Keratinocyte (primary cell): ENCODE measurements around the gene PLB1. TPM values are rescaled to one million over a fixed set of nuclear protein-coding genes. Genes with fewer than 3 reads are reported as not detected.

Experiments used
- DNase-seq: peaks from one replicate; pipeline ENCODE4 v3.0.0-alpha.2; 2011; ENCODE audit warnings: low read depth, missing footprints, low spot score
- FAIRE-seq: peaks from 2 replicates; lab custom pipeline; 2011; peaks lifted over from hg19 to GRCh38; lab: Jason Lieb, UNC
- H2AFZ ChIP-seq: 2 replicates; pipeline ENCODE4 v1.6.0; 2012; ENCODE audit warnings: low read length, control low read depth, inconsistent platforms; ENCODE audit not compliant: control insufficient read depth
- H3K27ac ChIP-seq: 2 replicates; pipeline ENCODE4 v1.5.1; 2011; ENCODE audit warnings: low read length; ENCODE audit not compliant: control insufficient read depth, insufficient read depth
- H3K27me3 ChIP-seq: 3 replicates; pipeline ENCODE4 v1.6.0; 2011; ENCODE audit warnings: low read length; ENCODE audit not compliant: control insufficient read depth, insufficient read depth; ENCODE audit errors: extremely low read depth
- H3K36me3 ChIP-seq, 2 experiments: 2 replicates in 1 of 2; 3 replicates in 1 of 2; pipeline ENCODE4 v1.5.1; 2011; ENCODE audit warnings: low read length in 2 of 2, mild to moderate bottlenecking in 1 of 2; ENCODE audit not compliant: control insufficient read depth in 2 of 2, insufficient read depth in 2 of 2; ENCODE audit errors: extremely low read depth in 1 of 2
- H3K4me1 ChIP-seq: 3 replicates; pipeline ENCODE4 v1.5.1; 2011; ENCODE audit warnings: low read length; ENCODE audit not compliant: control insufficient read depth, insufficient read depth; ENCODE audit errors: extremely low read depth
- H3K4me2 ChIP-seq: 3 replicates; pipeline ENCODE4 v1.6.0; 2011; ENCODE audit warnings: low read depth, low read length; ENCODE audit not compliant: control insufficient read depth, insufficient read depth; ENCODE audit errors: extremely low read depth
- H3K4me3 ChIP-seq, 3 experiments: fragments of 200-600 bp in 1 of 3; sonication (generic) in 1 of 3; 2 replicates in 2 of 3; 3 replicates in 1 of 3; pipeline ENCODE4 v1.5.1; 2011 to 2016; ENCODE audit warnings: low read length in 3 of 3, mild to moderate bottlenecking in 3 of 3, control low read depth in 2 of 3, inconsistent platforms in 1 of 3, low read depth in 1 of 3, mixed read lengths in 1 of 3, mixed run types in 1 of 3, moderate library complexity in 1 of 3; ENCODE audit not compliant: control insufficient read depth in 2 of 3, insufficient read depth in 2 of 3; ENCODE audit errors: extremely low read depth in 1 of 3
- H3K79me2 ChIP-seq: 2 replicates; pipeline ENCODE4 v1.6.0; 2012; ENCODE audit warnings: low read length; ENCODE audit not compliant: control insufficient read depth, insufficient read depth
- H3K9ac ChIP-seq: 3 replicates; pipeline ENCODE4 v1.6.0; 2011; ENCODE audit warnings: low read length; ENCODE audit not compliant: control insufficient read depth, insufficient read depth; ENCODE audit errors: extremely low read depth
- H3K9me1 ChIP-seq: 3 replicates; pipeline ENCODE4 v1.6.0; 2011; ENCODE audit warnings: low read length; ENCODE audit not compliant: control insufficient read depth, insufficient read depth; ENCODE audit errors: extremely low read depth
- H3K9me3 ChIP-seq: 2 replicates; pipeline ENCODE4 v1.5.1; 2012; ENCODE audit warnings: low read depth, low read length; ENCODE audit not compliant: control insufficient read depth
- H4K20me1 ChIP-seq: 3 replicates; pipeline ENCODE4 v1.6.0; 2011; ENCODE audit warnings: low read length; ENCODE audit not compliant: control insufficient read depth, insufficient read depth; ENCODE audit errors: extremely low read depth
- EZH2 ChIP-seq: IDR thresholded peaks from one replicate; pipeline ENCODE4 v1.6.1; 2012; ENCODE audit warnings: inconsistent platforms, mild to moderate bottlenecking, low read length, moderate library complexity
- dilution Hi-C: fragments of 300-500 bp; cut with MboI; formaldehyde crosslinking; loops from one replicate; pipeline ENCODE4 v1.7.0; 2020; ENCODE audit warnings: low sequenced_read_pairs; ENCODE audit not compliant: extremely low pct_ligation_motif_present
- polyA plus RNA-seq, 5 experiments: library from polyadenylated mRNA; depleted of rRNA in 3 of 5; stranded (reverse) in 3 of 5; stranded (forward) in 1 of 5; unstranded in 1 of 5; fragments of >200 nt; gene quantifications; 1 replicate in 1 of 5; 2 replicates in 3 of 5; 3 replicates in 1 of 5; pipeline versions ENCODE4 v1.2.1 to v1.2.3, GENCODE V29; 2011 to 2012; ENCODE audit warnings: missing spikeins in 2 of 5, low read depth in 1 of 5, low replicate concordance in 1 of 5
- TF ChIP-seq, protein P1 (sequence below), 3 experiments: IDR thresholded peaks in 1 of 3; conservative IDR thresholded peaks in 1 of 3; optimal IDR thresholded peaks in 1 of 3; 2 replicates in 2 of 3; 3 replicates in 1 of 3; pipeline versions ENCODE3 to v1.5.1; 2011; ENCODE audit warnings: low read length in 3 of 3, mild to moderate bottlenecking in 3 of 3, moderate library complexity in 2 of 3, control low read depth in 1 of 3, inconsistent platforms in 1 of 3; ENCODE audit not compliant: insufficient read depth in 2 of 3; ENCODE audit errors: extremely low read depth in 1 of 3

PLB1 gene
- polyA plus RNA-seq, 1 donor (not counting 4 experiments of a cell fraction or from before 2014, with no cell fraction given): 6.7 TPM

DNA sequence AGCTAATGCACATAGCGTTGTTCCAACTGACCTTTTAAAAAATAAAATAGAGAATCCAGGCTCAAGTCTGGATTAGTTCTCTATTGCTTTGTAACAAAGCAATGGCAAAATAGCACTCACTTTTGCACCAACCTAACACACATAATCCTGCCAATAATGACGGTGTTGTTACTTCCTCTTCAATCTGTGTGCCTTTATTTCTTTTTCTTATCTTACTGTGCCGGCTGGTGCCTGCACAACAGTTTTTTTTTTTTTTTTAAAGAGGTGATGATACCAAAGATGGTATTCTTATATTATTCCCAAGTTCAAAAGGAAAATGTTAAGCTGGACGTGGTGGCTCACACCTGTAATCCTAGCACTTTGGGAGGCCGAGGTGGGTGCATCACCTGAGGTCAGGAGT is 3.4 kb downstream of the PLB1 start:
- no peak for DNase-seq
- Histone ChIP-seq H3K79me2 (no peaks in the 10 kb centered on the region), H3K9me3 (no peaks in the 10 kb centered on the region), H3K4me2 (no peak overlapping the region), H4K20me1 (no peaks in the 10 kb centered on the region), H3K4me3 (no peak overlapping the region), H3K4me1 (no peaks in the 10 kb centered on the region), H3K9me1 (no peaks in the 10 kb centered on the region), H2AFZ (no peak overlapping the region), H3K36me3 (no peaks in the 10 kb centered on the region), H3K27ac (no peak overlapping the region), H3K9ac (no peak overlapping the region), H3K27me3 (no peaks in the 10 kb centered on the region)
- dilution Hi-C loops: no loop called here
- FAIRE-seq: no peak
- no peak for TF ChIP-seq EZH2
- TF ChIP-seq, protein P1, sequence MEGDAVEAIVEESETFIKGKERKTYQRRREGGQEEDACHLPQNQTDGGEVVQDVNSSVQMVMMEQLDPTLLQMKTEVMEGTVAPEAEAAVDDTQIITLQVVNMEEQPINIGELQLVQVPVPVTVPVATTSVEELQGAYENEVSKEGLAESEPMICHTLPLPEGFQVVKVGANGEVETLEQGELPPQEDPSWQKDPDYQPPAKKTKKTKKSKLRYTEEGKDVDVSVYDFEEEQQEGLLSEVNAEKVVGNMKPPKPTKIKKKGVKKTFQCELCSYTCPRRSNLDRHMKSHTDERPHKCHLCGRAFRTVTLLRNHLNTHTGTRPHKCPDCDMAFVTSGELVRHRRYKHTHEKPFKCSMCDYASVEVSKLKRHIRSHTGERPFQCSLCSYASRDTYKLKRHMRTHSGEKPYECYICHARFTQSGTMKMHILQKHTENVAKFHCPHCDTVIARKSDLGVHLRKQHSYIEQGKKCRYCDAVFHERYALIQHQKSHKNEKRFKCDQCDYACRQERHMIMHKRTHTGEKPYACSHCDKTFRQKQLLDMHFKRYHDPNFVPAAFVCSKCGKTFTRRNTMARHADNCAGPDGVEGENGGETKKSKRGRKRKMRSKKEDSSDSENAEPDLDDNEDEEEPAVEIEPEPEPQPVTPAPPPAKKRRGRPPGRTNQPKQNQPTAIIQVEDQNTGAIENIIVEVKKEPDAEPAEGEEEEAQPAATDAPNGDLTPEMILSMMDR (optimal IDR thresholded peaks at IDR 0.05 in 1 of 3, IDR thresholded peaks at IDR 0.05 in 1 of 3, conservative IDR thresholded peaks at IDR 0.05 in 1 of 3; ENCODE audit: extremely low read depth in 1 of 3, insufficient read depth in 2 of 3, low read length in 3 of 3): no peak

DNA sequence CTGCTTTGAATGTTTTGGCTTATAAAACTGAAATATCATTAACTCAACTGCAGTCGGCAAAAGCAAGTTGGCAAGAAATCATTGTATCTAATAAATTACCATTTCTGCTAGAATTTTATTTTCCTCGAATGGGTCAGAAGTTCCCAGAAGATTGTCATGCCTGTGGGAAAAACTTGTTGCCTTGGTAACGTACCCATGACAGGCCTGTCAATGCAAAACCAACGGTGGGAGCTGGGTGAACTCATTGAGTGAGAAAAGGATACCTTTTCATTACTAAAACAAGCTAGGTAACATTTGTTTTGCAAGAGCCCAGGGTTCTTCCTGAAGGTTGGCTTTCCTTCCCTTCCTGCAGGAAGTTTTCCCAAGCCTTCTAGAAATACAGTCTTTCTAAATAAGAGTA is 9.5 kb downstream of the PLB1 start:
- TF ChIP-seq EZH2: no peak
- TF ChIP-seq, protein P1 (optimal IDR thresholded peaks at IDR 0.05 in 1 of 3, IDR thresholded peaks at IDR 0.05 in 1 of 3, conservative IDR thresholded peaks at IDR 0.05 in 1 of 3; ENCODE audit: extremely low read depth in 1 of 3, insufficient read depth in 2 of 3, low read length in 3 of 3): no peak
- dilution Hi-C loops: no loop called here
- no peak overlapping the region for H3K27ac ChIP-seq
- no peaks in the 10 kb centered on the region for H4K20me1 ChIP-seq
- no peak overlapping the region for H2AFZ ChIP-seq
- DNase-seq: no peak
- no peak overlapping the region for H3K4me3 ChIP-seq
- no peaks in the 10 kb centered on the region for H3K9me3 ChIP-seq
- no peaks in the 10 kb centered on the region for H3K27me3 ChIP-seq
- no peak for FAIRE-seq
- no peaks in the 10 kb centered on the region for H3K9me1 ChIP-seq
- no peak overlapping the region for H3K9ac ChIP-seq
- no peaks in the 10 kb centered on the region for H3K36me3 ChIP-seq
- no peaks in the 10 kb centered on the region for H3K79me2 ChIP-seq
- H3K4me1 ChIP-seq: peaks cover 9% of the 10 kb centered on the region
- H3K4me2 ChIP-seq: no peak overlapping the region
